Stimulated activated CD4-positive, alpha-beta T cell treated with anti-CD3 and anti-CD28 coated beads, Interleukin-2, amount 100 ng/mL, for 24 hours (primary cell): ENCODE data around the gene PAPPA.

ENCODE experiments used
- DNase-seq, 2 donors: peaks; one replicate each; pipeline ENCODE4 v3.0.0-alpha.2; 2020

Gene PAPPA

GRCh38 chr9:116434314-116434713 is 280.7 kb downstream of the PAPPA start:
- DNase-seq = no peak

GRCh38 chr9:116435706-116436105 is 282.1 kb downstream of the PAPPA start:
- DNase-seq = no peak

GRCh38 chr9:116436121-116436520 is 282.5 kb downstream of the PAPPA start:
- no peak for DNase-seq

- DNase-seq = no peak
Observed at GRCh38 chr9:116437411-116438370, 284.1 kb downstream of the PAPPA start.

- no peak for DNase-seq
Observed at GRCh38 chr9:116442528-116442927, 288.9 kb downstream of the PAPPA start.

GRCh38 chr9:116447934-116448333 is 294.3 kb downstream of the PAPPA start:
- DNase-seq = no peak

- DNase-seq = no peak
Observed at GRCh38 chr9:116448431-116448830, 294.8 kb downstream of the PAPPA start.

GRCh38 chr9:116449949-116450348 is 296.4 kb downstream of the PAPPA start:
- DNase-seq = no peak

GRCh38 chr9:116450378-116451139 is 297.0 kb downstream of the PAPPA start:
- no peak for DNase-seq

GRCh38 chr9:116451500-116452115 is 298.0 kb downstream of the PAPPA start:
- DNase-seq = no peak
